WTC11 (cell line): ENCODE data around the gene KRTAP2-3. TPM values are rescaled to one million over a fixed set of nuclear protein-coding genes. Genes with fewer than 3 reads are reported as not detected.

ENCODE experiments used
- ATAC-seq: fragments of 200-7000 bp; cut with Tn5 transposase; 2 replicates; pipeline ENCODE4 v1.10.0; 2021; ENCODE audit warnings: mild to moderate bottlenecking, moderate library complexity
- CTCF ChIA-PET: fragments of 300-600 bp; sonication (Branson Sonifier 250); formaldehyde crosslinking; loops from one replicate; lab custom pipeline; 2021; ENCODE audit warnings: antibody characterized with exemption; lab: Charles Lee
- POLR2A ChIA-PET: fragments of 350-600 bp; sonication (Branson Sonifier 250); formaldehyde crosslinking; loops from one replicate; lab custom pipeline; 2021; ENCODE audit warnings: antibody characterized with exemption; lab: Charles Lee
- DNase-seq: peaks from one replicate; pipeline ENCODE4 v3.0.0; 2021; ENCODE audit warnings: low spot score
- H3K27ac Mint-ChIP-seq: 2 replicates; pipeline ENCODE4 v1.8.0; 2021; ENCODE audit warnings: mixed read lengths
- H3K27me3 Mint-ChIP-seq: 2 replicates; pipeline ENCODE4 v1.8.0; 2021; ENCODE audit warnings: low read depth, mild to moderate bottlenecking, moderate library complexity, mixed read lengths
- H3K36me3 Mint-ChIP-seq: 2 replicates; pipeline ENCODE4 v1.8.0; 2021; ENCODE audit warnings: mixed read lengths
- H3K4me1 Mint-ChIP-seq: 2 replicates; pipeline ENCODE4 v1.8.0; 2022; ENCODE audit warnings: mixed read lengths
- H3K4me3 Mint-ChIP-seq: 2 replicates; pipeline ENCODE4 v1.8.0; 2021; ENCODE audit warnings: mild to moderate bottlenecking, moderate library complexity, mixed read lengths
- H3K9me3 Mint-ChIP-seq: 2 replicates; pipeline ENCODE4 v1.8.0; 2021; ENCODE audit warnings: mixed read lengths
- CREM ChIP-seq: sonication (generic); formaldehyde crosslinking; IDR thresholded peaks from 2 replicates; pipeline ENCODE4 v1.8.1; 2022; ENCODE audit warnings: mild to moderate bottlenecking, missing genetic modification reagents, moderate library complexity
- ELF4 ChIP-seq: sonication (generic); formaldehyde crosslinking; IDR thresholded peaks from 2 replicates; pipeline ENCODE4 v1.8.1; 2022; ENCODE audit warnings: low read depth, mild to moderate bottlenecking, moderate library complexity, missing genetic modification reagents
- GRHL2 ChIP-seq: fragments of 250-450 bp; sonication (Bioruptor Pico); IDR thresholded peaks from 2 replicates; pipeline ENCODE4 v1.8.0; 2022; ENCODE audit warnings: mild to moderate bottlenecking, moderate library complexity; ENCODE audit not compliant: insufficient replicate concordance, severe bottlenecking
- MAX ChIP-seq: sonication (generic); formaldehyde crosslinking; IDR thresholded peaks from 2 replicates; pipeline ENCODE4 v1.8.0; 2022; ENCODE audit warnings: mild to moderate bottlenecking, missing genetic modification reagents
- MYBL2 ChIP-seq: sonication (generic); formaldehyde crosslinking; IDR thresholded peaks from 2 replicates; pipeline ENCODE4 v1.8.1; 2023; ENCODE audit warnings: mild to moderate bottlenecking, moderate library complexity, missing genetic modification reagents
- TCF7 ChIP-seq: sonication (generic); formaldehyde crosslinking; IDR thresholded peaks from 2 replicates; pipeline ENCODE4 v1.8.0; 2022; ENCODE audit warnings: mild to moderate bottlenecking, low read depth, missing genetic modification reagents, moderate library complexity
- USF2 ChIP-seq: sonication (generic); formaldehyde crosslinking; IDR thresholded peaks from 2 replicates; pipeline ENCODE4 v1.8.1; 2023; ENCODE audit warnings: mild to moderate bottlenecking, missing genetic modification reagents, moderate library complexity
- ZBTB21 ChIP-seq: sonication (generic); formaldehyde crosslinking; IDR thresholded peaks from 2 replicates; pipeline ENCODE4 v1.8.1; 2023; ENCODE audit warnings: mild to moderate bottlenecking, missing genetic modification reagents, borderline replicate concordance
- ZNF138 ChIP-seq: sonication (generic); formaldehyde crosslinking; conservative IDR thresholded peaks from 2 replicates; pipeline ENCODE4 v1.8.1; 2022; ENCODE audit warnings: mild to moderate bottlenecking, moderate library complexity, missing genetic modification reagents
- ZNF416 ChIP-seq: fragments of 250-450 bp; sonication (Bioruptor Pico); IDR thresholded peaks from 2 replicates; pipeline ENCODE4 v1.9.0; 2021; ENCODE audit warnings: mild to moderate bottlenecking, inconsistent platforms
- ZSCAN18 ChIP-seq: fragments of 250-450 bp; sonication (Bioruptor Pico); IDR thresholded peaks from 2 replicates; pipeline ENCODE4 v2.1.2; 2022; ENCODE audit warnings: mild to moderate bottlenecking, moderate library complexity
- total RNA-seq: library from RNA; stranded (reverse); gene quantifications from 3 replicates; pipeline ENCODE4 v1.2.3, GENCODE V29; 2021
- TF ChIP-seq, protein P1 (sequence below): sonication (generic); formaldehyde crosslinking; IDR thresholded peaks from 2 replicates; pipeline ENCODE4 v1.8.0; 2023; ENCODE audit warnings: missing genetic modification reagents
- TF ChIP-seq, protein P2 (sequence below): fragments of 250-450 bp; sonication (Bioruptor Pico); IDR thresholded peaks from 2 replicates; pipeline ENCODE4 v1.9.0; 2021; ENCODE audit warnings: mild to moderate bottlenecking
- TF ChIP-seq, protein P3 (sequence below): fragments of 250-450 bp; sonication (Bioruptor Pico); IDR thresholded peaks from 2 replicates; pipeline ENCODE4 v1.8.0; 2021; ENCODE audit warnings: mild to moderate bottlenecking
- TF ChIP-seq, protein P4 (sequence below): sonication (generic); formaldehyde crosslinking; IDR thresholded peaks from 2 replicates; pipeline ENCODE4 v1.8.1; 2022; ENCODE audit warnings: low read depth, missing genetic modification reagents, borderline replicate concordance
- TF ChIP-seq, protein P5 (sequence below): sonication (generic); formaldehyde crosslinking; IDR thresholded peaks from 2 replicates; pipeline ENCODE4 v1.8.1; 2023; ENCODE audit warnings: mild to moderate bottlenecking, missing genetic modification reagents, borderline replicate concordance
- TF ChIP-seq, protein P6 (sequence below): sonication (generic); formaldehyde crosslinking; IDR thresholded peaks from 2 replicates; pipeline ENCODE4 v1.8.1; 2023; ENCODE audit warnings: mild to moderate bottlenecking, moderate library complexity, missing genetic modification reagents

KRTAP2-3 gene
- total RNA-seq, 1 experiment from 2014 or later, result not detected

GRCh38 chr17:41049110-41049509 is 10.8 kb downstream of the KRTAP2-3 start:
- DNase-seq, result no peak
- TF ChIP-seq CREM (CRISPR knock-in tag), result no peak
- no peak for TF ChIP-seq MAX
- TF ChIP-seq, protein P1, sequence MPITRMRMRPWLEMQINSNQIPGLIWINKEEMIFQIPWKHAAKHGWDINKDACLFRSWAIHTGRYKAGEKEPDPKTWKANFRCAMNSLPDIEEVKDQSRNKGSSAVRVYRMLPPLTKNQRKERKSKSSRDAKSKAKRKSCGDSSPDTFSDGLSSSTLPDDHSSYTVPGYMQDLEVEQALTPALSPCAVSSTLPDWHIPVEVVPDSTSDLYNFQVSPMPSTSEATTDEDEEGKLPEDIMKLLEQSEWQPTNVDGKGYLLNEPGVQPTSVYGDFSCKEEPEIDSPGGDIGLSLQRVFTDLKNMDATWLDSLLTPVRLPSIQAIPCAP (CRISPR knock-in tag), result no peak
- TF ChIP-seq, protein P2, sequence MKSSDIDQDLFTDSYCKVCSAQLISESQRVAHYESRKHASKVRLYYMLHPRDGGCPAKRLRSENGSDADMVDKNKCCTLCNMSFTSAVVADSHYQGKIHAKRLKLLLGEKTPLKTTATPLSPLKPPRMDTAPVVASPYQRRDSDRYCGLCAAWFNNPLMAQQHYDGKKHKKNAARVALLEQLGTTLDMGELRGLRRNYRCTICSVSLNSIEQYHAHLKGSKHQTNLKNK (CRISPR knock-in tag), result no peak
- TF ChIP-seq, protein P3, sequence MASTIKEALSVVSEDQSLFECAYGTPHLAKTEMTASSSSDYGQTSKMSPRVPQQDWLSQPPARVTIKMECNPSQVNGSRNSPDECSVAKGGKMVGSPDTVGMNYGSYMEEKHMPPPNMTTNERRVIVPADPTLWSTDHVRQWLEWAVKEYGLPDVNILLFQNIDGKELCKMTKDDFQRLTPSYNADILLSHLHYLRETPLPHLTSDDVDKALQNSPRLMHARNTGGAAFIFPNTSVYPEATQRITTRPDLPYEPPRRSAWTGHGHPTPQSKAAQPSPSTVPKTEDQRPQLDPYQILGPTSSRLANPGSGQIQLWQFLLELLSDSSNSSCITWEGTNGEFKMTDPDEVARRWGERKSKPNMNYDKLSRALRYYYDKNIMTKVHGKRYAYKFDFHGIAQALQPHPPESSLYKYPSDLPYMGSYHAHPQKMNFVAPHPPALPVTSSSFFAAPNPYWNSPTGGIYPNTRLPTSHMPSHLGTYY (CRISPR knock-in tag), result no peak
- TF ChIP-seq ZNF138 (CRISPR knock-in tag), result no peak
- TF ChIP-seq, protein P4, sequence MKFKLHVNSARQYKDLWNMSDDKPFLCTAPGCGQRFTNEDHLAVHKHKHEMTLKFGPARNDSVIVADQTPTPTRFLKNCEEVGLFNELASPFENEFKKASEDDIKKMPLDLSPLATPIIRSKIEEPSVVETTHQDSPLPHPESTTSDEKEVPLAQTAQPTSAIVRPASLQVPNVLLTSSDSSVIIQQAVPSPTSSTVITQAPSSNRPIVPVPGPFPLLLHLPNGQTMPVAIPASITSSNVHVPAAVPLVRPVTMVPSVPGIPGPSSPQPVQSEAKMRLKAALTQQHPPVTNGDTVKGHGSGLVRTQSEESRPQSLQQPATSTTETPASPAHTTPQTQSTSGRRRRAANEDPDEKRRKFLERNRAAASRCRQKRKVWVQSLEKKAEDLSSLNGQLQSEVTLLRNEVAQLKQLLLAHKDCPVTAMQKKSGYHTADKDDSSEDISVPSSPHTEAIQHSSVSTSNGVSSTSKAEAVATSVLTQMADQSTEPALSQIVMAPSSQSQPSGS, result no peak
- TF ChIP-seq, protein P5, sequence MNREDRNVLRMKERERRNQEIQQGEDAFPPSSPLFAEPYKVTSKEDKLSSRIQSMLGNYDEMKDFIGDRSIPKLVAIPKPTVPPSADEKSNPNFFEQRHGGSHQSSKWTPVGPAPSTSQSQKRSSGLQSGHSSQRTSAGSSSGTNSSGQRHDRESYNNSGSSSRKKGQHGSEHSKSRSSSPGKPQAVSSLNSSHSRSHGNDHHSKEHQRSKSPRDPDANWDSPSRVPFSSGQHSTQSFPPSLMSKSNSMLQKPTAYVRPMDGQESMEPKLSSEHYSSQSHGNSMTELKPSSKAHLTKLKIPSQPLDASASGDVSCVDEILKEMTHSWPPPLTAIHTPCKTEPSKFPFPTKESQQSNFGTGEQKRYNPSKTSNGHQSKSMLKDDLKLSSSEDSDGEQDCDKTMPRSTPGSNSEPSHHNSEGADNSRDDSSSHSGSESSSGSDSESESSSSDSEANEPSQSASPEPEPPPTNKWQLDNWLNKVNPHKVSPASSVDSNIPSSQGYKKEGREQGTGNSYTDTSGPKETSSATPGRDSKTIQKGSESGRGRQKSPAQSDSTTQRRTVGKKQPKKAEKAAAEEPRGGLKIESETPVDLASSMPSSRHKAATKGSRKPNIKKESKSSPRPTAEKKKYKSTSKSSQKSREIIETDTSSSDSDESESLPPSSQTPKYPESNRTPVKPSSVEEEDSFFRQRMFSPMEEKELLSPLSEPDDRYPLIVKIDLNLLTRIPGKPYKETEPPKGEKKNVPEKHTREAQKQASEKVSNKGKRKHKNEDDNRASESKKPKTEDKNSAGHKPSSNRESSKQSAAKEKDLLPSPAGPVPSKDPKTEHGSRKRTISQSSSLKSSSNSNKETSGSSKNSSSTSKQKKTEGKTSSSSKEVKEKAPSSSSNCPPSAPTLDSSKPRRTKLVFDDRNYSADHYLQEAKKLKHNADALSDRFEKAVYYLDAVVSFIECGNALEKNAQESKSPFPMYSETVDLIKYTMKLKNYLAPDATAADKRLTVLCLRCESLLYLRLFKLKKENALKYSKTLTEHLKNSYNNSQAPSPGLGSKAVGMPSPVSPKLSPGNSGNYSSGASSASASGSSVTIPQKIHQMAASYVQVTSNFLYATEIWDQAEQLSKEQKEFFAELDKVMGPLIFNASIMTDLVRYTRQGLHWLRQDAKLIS (CRISPR knock-in tag), result no peak
- no peak for TF ChIP-seq ZBTB21 (CRISPR knock-in tag)
- no peak for TF ChIP-seq ELF4 (CRISPR knock-in tag)
- TF ChIP-seq USF2, result no peak
- no peak for TF ChIP-seq GRHL2 (CRISPR knock-in tag)
- no peak for TF ChIP-seq ZSCAN18 (CRISPR knock-in tag)
- no peak for TF ChIP-seq ZNF416 (CRISPR knock-in tag)
- TF ChIP-seq TCF7 (CRISPR knock-in tag), result no peak
- TF ChIP-seq MYBL2 (CRISPR knock-in tag), result no peak
- TF ChIP-seq, protein P6, sequence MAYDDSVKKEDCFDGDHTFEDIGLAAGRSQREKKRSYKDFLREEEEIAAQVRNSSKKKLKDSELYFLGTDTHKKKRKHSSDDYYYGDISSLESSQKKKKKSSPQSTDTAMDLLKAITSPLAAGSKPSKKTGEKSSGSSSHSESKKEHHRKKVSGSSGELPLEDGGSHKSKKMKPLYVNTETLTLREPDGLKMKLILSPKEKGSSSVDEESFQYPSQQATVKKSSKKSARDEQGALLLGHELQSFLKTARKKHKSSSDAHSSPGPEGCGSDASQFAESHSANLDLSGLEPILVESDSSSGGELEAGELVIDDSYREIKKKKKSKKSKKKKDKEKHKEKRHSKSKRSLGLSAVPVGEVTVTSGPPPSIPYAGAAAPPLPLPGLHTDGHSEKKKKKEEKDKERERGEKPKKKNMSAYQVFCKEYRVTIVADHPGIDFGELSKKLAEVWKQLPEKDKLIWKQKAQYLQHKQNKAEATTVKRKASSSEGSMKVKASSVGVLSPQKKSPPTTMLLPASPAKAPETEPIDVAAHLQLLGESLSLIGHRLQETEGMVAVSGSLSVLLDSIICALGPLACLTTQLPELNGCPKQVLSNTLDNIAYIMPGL (CRISPR knock-in tag), result no peak
- Mint-ChIP-seq H3K4me1 (peaks cover 24% of the 10 kb centered on the region), H3K36me3 (no peaks in the 10 kb centered on the region), H3K27ac (no peak overlapping the region), H3K9me3 (peaks cover 2% of the 10 kb centered on the region; the same call in 1 of the 2 replicates), H3K4me3 (no peak overlapping the region), H3K27me3 (no peaks in the 10 kb centered on the region; the same call in 1 of the 2 replicates)
- no peak for ATAC-seq
- ChIA-PET CTCF (interaction anchor here (0.6 kb wide), 1 partner anchor 419 kb away, joined by 4 read pairs; no protein-coding TSS in a partner anchor), POLR2A (no interaction called here)
